Omental fat pad (tissue), 4 donors: ENCODE measurements around the gene NAA15. TPM values are rescaled to one million over a fixed set of nuclear protein-coding genes. Genes with fewer than 3 reads are reported as not detected.

Experiments used
- ATAC-seq: fragments of 150-250 bp; one replicate; pipeline ENCODE4 v1.9.1; 2016; ENCODE audit warnings: mild to moderate bottlenecking, moderate library complexity; ENCODE audit not compliant: low FRiP score
- DNase-seq: peaks from one replicate; pipeline ENCODE4 v3.0.0-alpha.2; 2019; ENCODE audit warnings: low spot score
- CTCF ChIP-seq, 3 donors: fragments of 450-650 bp; IDR thresholded peaks; one replicate each; pipeline ENCODE4 v1.5.1; 2016 to 2017; ENCODE audit warnings: antibody characterized with exemption in 3 of 3, mild to moderate bottlenecking in 3 of 3, moderate library complexity in 2 of 3
- small RNA-seq: library from RNA; depleted of rRNA; stranded (forward); fragments of <200 nt; gene quantifications from one replicate; pipeline ENCODE3, GENCODE V24; 2016
- total RNA-seq, 4 donors: library from RNA; depleted of rRNA; stranded (reverse); fragments of >200 nt; gene quantifications; one replicate each; pipeline ENCODE4 v1.1.0, GENCODE V29; 2016

NAA15 gene
- total RNA-seq, 4 donors from 2014 or later: 25.7 to 70.9 (median 32.0) TPM

- TF ChIP-seq CTCF (IDR thresholded peaks at IDR 0.05): no peak
Observed at GRCh38 chr4:139469216-139469615, 167.9 kb downstream of the NAA15 start.

More at GRCh38 chr4:139469216-139469615, 167.9 kb downstream of the NAA15 start:
- ATAC-seq (no peak), DNase-seq (no peak)

Small RNAs within 50 kb of the gene (small RNA-seq; reads per million reads assigned to genes)
- gene RF01225: not detected
- not detected for gene RNU6-1074P
- gene RNU6-1214P: not detected

Other genes starting within 250 kb of the NAA15 start
- 10 to 100 TPM; 39.0 to 89.5 (median 48.7) TPM for gene ELF2, start 124.3 kb upstream of the NAA15 start, total RNA-seq
- 10 to 100 TPM in 1 of 4 donors, 1 to 10 TPM in 2, under 1 TPM in 1; 0.63 to 20.6 (median 7.5) TPM for gene MGARP, start 21.3 kb upstream of the NAA15 start, total RNA-seq
- 10 to 100 TPM; 23.9 to 34.5 (median 29.7) TPM for gene NDUFC1, start 972 bp downstream of the NAA15 start, total RNA-seq
- gene RAB33B, start 152.6 kb downstream of the NAA15 start, total RNA-seq: 10 to 100 TPM in 2 of 4 donors, 1 to 10 TPM in 2; 7.4 to 14.8 (median 10.6) TPM